Stimulated activated CD4-positive, alpha-beta T cell treated with anti-CD3 and anti-CD28 coated beads, TNF-alpha, amount 100 ng/mL, for 4 hours (primary cell): ENCODE measurements around the gene MAGEA2.
"Not testable (repeated sequence)": the region's sequence is repeated elsewhere in the genome, so short reads cannot be mapped to it uniquely, and the experiment has no call there.

ENCODE experiments used
- DNase-seq, 3 experiments: peaks; one replicate each; pipeline ENCODE4 v3.0.0-alpha.2; 2020; ENCODE audit warnings: low read depth in 3 of 3

MAGEA2 gene

GRCh38 chrX:152706500-152706899 lies 47.1 kb downstream of the MAGEA2 start:
- not testable (repeated sequence) for DNase-seq

- not testable (repeated sequence) for DNase-seq
Observed at GRCh38 chrX:152700390-152700789, 53.3 kb downstream of the MAGEA2 start.
